Loucy (cell line): ENCODE results near the gene NADSYN1.

Experiments
- H2AFZ ChIP-seq: fragments of 200-600 bp; sonication (generic); 2 replicates; pipeline ENCODE4 v1.6.0; 2016; ENCODE audit warnings: antibody characterized with exemption, mild to moderate bottlenecking, low read length, moderate library complexity
- H3F3A ChIP-seq: fragments of 200-600 bp; 2 replicates; pipeline ENCODE4 v1.6.0; 2016; ENCODE audit warnings: antibody characterized with exemption, low read depth, mild to moderate bottlenecking
- H3K27me3 ChIP-seq: fragments of 200-600 bp; sonication (generic); 2 replicates; pipeline ENCODE4 v1.6.1; 2014; ENCODE audit warnings: low read length, mild to moderate bottlenecking; ENCODE audit not compliant: insufficient read depth, poor library complexity, severe bottlenecking
- H3K36me3 ChIP-seq: fragments of 200-600 bp; sonication (generic); 2 replicates; pipeline ENCODE4 v1.6.1; 2016; ENCODE audit warnings: low read length; ENCODE audit not compliant: insufficient read depth
- H3K4me1 ChIP-seq: fragments of 200-600 bp; sonication (generic); 2 replicates; pipeline ENCODE4 v1.5.1; 2014; ENCODE audit warnings: low read length, mild to moderate bottlenecking; ENCODE audit not compliant: insufficient read depth, poor library complexity, severe bottlenecking
- H3K4me2 ChIP-seq: fragments of 200-600 bp; sonication (generic); 2 replicates; pipeline ENCODE4 v1.6.0; 2014; ENCODE audit warnings: antibody characterized with exemption, low read length, low read depth, mild to moderate bottlenecking; ENCODE audit not compliant: poor library complexity, severe bottlenecking
- H3K4me3 ChIP-seq: fragments of 200-600 bp; sonication (generic); 2 replicates; pipeline ENCODE4 v1.5.1; 2014; ENCODE audit warnings: low read length, mild to moderate bottlenecking, mixed read lengths; ENCODE audit not compliant: poor library complexity, severe bottlenecking
- H3K79me2 ChIP-seq: fragments of 200-600 bp; sonication (generic); 2 replicates; pipeline ENCODE4 v1.6.1; 2014; ENCODE audit warnings: low read length; ENCODE audit not compliant: insufficient read depth
- H3K9ac ChIP-seq: fragments of 200-600 bp; sonication (generic); 2 replicates; pipeline ENCODE4 v1.6.0; 2014; ENCODE audit warnings: mild to moderate bottlenecking, low read depth, low read length, moderate library complexity; ENCODE audit not compliant: poor library complexity, severe bottlenecking
- H3K9me2 ChIP-seq: fragments of 200-600 bp; sonication (generic); replicated peaks from 2 replicates; pipeline ENCODE4 v1.6.1; 2016; ENCODE audit warnings: low read depth, low read length, mixed read lengths
- H3K9me3 ChIP-seq: fragments of 200-600 bp; sonication (generic); 2 replicates; pipeline ENCODE4 v1.6.1; 2014; ENCODE audit warnings: mild to moderate bottlenecking, antibody characterized with exemption, low read length, low read depth; ENCODE audit not compliant: insufficient read depth
- H4K20me1 ChIP-seq: fragments of 200-600 bp; sonication (generic); 2 replicates; pipeline ENCODE4 v1.6.0; 2014; ENCODE audit warnings: antibody characterized with exemption, low read length, mild to moderate bottlenecking; ENCODE audit not compliant: insufficient read depth, poor library complexity, severe bottlenecking
- CTCF ChIP-seq: fragments of 200-600 bp; sonication (generic); conservative IDR thresholded peaks from 2 replicates; pipeline ENCODE4 v1.5.1; 2014; ENCODE audit warnings: mild to moderate bottlenecking, antibody characterized with exemption, low read length
- EZH2phosphoT487 ChIP-seq: fragments of 200-600 bp; IDR thresholded peaks from 2 replicates; pipeline ENCODE4 v1.6.1; 2018; ENCODE audit warnings: antibody characterized with exemption, mild to moderate bottlenecking, moderate library complexity, borderline replicate concordance

The NADSYN1 gene

GRCh38 chr11:71473793-71474080 is 20.7 kb downstream of the NADSYN1 start:
- Histone ChIP-seq H3K4me3 (no peak overlapping the region), H3K9ac (no peak overlapping the region), H2AFZ (no peak overlapping the region), H3F3A (no peaks in the 10 kb centered on the region), H3K27me3 (no peaks in the 10 kb centered on the region), H3K79me2 (no peaks in the 10 kb centered on the region), H3K4me2 (no peak overlapping the region), H3K4me1 (peaks cover 7% of the 10 kb centered on the region), H3K36me3 (peaks cover 48% of the 10 kb centered on the region; the same call in 1 of the 2 replicates), H3K9me3 (no peaks in the 10 kb centered on the region), H4K20me1 (no peaks in the 10 kb centered on the region), H3K9me2 (no peaks in the 10 kb centered on the region)
- no peak for TF ChIP-seq CTCF
- TF ChIP-seq EZH2phosphoT487 = no peak

GRCh38 chr11:71474141-71474770 is 21.3 kb downstream of the NADSYN1 start:
- H3K79me2 ChIP-seq = no peaks in the 10 kb centered on the region
- no peaks in the 10 kb centered on the region for H3K9me2 ChIP-seq
- H3K9ac ChIP-seq = no peak overlapping the region
- H3K9me3 ChIP-seq = no peaks in the 10 kb centered on the region
- no peak overlapping the region for H2AFZ ChIP-seq
- no peak for TF ChIP-seq EZH2phosphoT487
- no peak for TF ChIP-seq CTCF
- peaks cover 51% of the 10 kb centered on the region; the same call in 1 of the 2 replicates for H3K36me3 ChIP-seq
- H4K20me1 ChIP-seq = no peaks in the 10 kb centered on the region
- H3K27me3 ChIP-seq = no peaks in the 10 kb centered on the region
- H3K4me1 ChIP-seq = peaks cover 7% of the 10 kb centered on the region
- H3K4me2 ChIP-seq = no peak overlapping the region
- H3K4me3 ChIP-seq = no peak overlapping the region
- H3F3A ChIP-seq = no peaks in the 10 kb centered on the region

GRCh38 chr11:71474771-71475483 is 21.9 kb downstream of the NADSYN1 start:
- H4K20me1 ChIP-seq = no peaks in the 10 kb centered on the region
- no peak for TF ChIP-seq CTCF
- TF ChIP-seq EZH2phosphoT487 = no peak
- no peaks in the 10 kb centered on the region for H3K27me3 ChIP-seq
- H3K9ac ChIP-seq = no peak overlapping the region
- H3K9me3 ChIP-seq = no peaks in the 10 kb centered on the region
- H3K79me2 ChIP-seq = no peaks in the 10 kb centered on the region
- peaks cover 58% of the 10 kb centered on the region; the same call in 1 of the 2 replicates for H3K36me3 ChIP-seq
- H3K4me2 ChIP-seq = no peak overlapping the region
- no peak overlapping the region for H3K4me3 ChIP-seq
- peaks cover 7% of the 10 kb centered on the region for H3K4me1 ChIP-seq
- H2AFZ ChIP-seq = no peak overlapping the region
- H3K9me2 ChIP-seq = no peaks in the 10 kb centered on the region
- H3F3A ChIP-seq = no peaks in the 10 kb centered on the region
